Lower leg skin (tissue), 3 donors: ENCODE results near the gene ANGPTL2.

Source experiments
- CTCF ChIP-seq, 3 donors: fragments of 450-650 bp; IDR thresholded peaks; one replicate each; pipeline ENCODE4 v1.5.1; 2016; ENCODE audit warnings: antibody characterized with exemption in 3 of 3, mild to moderate bottlenecking in 3 of 3, moderate library complexity in 2 of 3
- POLR2A ChIP-seq, 2 donors: fragments of 450-650 bp; IDR thresholded peaks; one replicate each; pipeline ENCODE4 v1.6.1; 2016 to 2017; ENCODE audit warnings: antibody characterized with exemption in 2 of 2, mild to moderate bottlenecking in 1 of 2, moderate library complexity in 1 of 2

DNA sequence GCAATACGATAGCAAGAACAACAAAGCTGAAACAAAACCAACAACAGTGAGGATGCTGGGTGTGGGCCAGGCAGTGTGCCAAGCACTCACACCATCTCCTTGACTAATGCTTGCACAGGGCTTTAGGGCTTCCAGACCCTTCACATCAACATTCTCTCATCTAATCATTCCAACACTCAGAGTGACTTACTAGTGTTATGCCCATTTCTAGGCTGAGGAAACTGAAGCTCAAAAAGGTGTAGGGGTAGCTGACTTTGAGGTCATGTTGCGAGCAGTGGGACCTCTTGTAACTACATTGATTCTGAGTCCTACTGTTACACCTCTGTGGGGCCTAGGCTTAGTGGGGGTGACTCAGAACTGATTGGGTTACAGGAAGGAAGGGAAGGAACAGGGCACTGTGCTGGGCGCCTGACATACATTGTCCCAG is 9.7 kb downstream of the ANGPTL2 start:
- no peak for TF ChIP-seq POLR2A (IDR thresholded peaks at IDR 0.05)
- TF ChIP-seq CTCF (IDR thresholded peaks at IDR 0.05), result no peak
